Midbrain (tissue), 1 donor: ENCODE measurements around the gene MZT2A.
"Not testable (repeated sequence)": the region's sequence is repeated elsewhere in the genome, so short reads cannot be mapped to it uniquely, and the experiment has no call there.

Experiments used
- DNase-seq: peaks from one replicate; lab custom pipeline; 2025; lab: John Stamatoyannopoulos, UW

Gene MZT2A, protein sequence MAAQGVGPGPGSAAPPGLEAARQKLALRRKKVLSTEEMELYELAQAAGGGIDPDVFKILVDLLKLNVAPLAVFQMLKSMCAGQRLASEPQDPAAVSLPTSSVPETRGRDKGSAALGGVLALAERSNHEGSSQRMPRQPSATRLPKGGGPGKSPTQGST

DNA sequence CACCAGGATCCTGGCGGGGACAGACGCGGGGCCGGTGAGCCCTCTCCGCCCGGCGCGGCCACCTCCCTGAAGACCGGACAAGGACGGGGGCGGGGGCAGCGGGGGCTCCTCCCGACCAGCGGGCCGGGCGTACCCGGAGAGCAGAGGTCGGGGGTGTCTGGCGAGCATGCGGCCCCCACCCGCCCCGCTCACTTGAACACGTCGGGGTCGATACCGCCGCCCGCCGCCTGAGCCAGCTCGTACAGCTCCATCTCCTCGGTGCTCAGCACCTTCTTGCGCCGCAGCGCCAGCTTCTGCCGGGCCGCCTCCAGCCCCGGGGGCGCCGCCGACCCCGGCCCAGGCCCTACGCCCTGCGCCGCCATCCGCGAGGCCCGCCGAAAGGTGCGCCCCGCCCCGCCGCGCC, at the start of gene MZT2A:
MZT2A (minus strand) TSS at position 383 of the 403 bp plus-strand sequence; CDS start at position 362, 21 bp downstream.
- not testable (repeated sequence) for DNase-seq

DNA sequence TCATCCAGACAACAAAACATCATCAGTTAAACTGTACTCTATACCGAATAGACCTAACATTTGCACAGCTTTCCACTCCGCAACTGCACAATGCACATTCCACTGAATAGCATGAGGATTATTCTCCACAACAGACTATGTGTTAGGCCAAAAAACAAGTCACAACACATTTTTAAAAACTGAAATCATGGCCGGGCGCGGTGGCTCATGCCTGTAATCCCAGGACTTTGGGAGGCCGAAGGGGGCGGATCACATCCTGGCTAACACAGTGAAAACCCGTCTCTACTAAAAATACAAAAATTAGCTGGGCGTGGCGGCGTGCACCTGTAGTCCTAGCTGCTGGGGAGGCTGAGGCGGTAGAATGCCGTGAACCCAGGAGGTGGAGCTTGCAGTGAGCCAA, 46.7 kb upstream of the MZT2A start:
- not testable (repeated sequence) for DNase-seq

DNA sequence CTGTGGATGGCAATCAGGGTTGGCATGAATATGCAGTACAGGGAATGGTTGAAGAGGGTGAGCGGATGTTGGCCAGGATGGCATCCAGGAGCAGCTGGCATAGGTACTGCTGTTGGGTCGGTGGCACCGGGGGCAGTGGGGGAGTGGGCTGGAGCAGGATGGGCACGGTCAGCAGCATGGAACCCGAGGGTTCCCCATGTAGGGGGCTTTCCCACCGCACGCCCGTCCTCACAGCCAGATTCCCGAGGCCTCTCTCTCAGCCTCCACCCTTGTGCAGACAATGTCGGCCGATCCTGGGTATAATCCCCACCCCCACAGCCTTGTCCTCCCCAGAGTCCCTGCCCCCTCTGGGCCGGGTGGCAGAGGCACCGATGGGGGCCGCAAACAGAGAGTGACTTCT, 44.6 kb upstream of the MZT2A start:
- not testable (repeated sequence) for DNase-seq

DNA sequence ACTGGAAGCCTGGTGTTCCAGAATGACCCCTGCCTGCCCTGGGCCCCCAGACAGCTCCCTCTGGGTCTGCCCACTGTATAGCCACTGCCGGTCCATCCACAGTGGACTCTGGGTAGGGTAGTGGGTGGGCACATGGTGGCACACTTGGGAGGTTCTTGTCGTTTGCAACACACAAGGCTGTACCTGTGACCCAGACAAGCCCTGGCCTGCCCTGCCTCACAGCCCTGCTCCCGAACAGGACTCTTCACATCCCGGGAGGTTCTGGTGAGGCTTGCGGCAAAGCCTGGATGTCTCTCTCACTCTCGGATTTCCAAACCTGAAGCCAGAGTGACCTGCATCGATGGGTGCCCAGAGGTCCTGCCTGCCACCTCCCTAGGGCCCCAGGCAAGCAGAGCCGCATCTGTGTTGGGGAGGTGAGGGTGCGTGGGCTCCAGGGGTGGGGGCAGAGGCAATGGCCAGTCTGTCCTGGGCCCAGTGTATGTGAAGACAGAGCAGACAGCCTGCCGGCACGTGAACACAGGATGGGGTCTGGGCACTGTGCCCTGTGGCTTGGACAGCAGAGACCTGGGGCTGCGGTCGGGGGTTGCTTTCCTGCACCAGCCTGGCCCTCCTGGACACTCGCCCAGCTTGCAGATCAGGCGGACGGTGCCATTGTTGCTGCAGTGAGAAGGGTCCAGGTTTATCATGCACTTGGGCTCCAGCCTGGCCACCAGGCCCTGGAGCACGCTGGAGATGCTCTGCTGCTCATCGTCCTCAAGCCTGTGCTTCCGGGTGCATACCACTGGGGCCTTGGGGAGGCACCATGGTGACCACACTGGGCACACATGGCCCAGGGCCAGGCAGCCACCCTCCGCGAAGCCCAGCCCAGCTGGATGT, 44.0 kb upstream of the MZT2A start:
- DNase-seq: not testable (repeated sequence)

DNA sequence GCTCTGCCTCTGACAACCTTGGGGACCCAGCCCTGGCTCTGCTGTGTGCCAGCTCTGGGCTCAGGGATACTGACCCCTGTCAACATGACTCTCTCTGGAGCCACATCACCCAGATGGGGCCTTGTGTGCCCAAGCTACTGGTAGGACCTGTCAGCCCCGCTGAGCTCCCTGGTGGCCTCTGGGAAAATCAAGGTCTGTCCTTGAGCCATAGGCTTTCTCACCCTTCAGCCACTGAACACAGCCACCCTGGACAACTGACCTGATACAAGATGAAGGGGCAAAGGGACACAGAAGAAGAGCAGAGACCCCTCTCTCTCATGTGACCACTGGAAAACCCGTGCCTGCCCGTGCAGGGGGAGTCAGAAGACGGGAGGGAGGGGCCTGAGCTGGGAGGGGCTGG, 43.3 kb upstream of the MZT2A start:
- no peak for DNase-seq

DNA sequence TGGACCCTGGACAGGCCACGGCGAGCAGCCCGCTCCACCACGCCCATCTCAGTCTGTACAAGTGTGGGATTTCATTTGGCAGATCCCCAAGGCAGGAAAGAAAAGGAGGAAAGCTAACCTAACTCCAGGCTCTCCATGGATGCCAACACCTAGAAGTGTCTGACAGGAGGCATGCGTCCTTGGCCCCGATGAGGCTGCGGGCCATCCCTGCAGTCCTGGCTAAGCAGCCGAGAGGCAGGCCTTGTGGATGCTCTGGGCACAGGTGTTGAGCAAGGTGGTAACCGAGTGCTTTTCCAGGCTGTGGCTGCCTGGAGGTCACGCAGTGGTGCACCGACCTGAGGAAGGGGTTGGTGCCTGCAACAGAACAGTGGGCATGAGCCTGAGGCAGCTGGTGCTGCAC, 42.8 kb upstream of the MZT2A start:
- DNase-seq: not testable (repeated sequence)

DNA sequence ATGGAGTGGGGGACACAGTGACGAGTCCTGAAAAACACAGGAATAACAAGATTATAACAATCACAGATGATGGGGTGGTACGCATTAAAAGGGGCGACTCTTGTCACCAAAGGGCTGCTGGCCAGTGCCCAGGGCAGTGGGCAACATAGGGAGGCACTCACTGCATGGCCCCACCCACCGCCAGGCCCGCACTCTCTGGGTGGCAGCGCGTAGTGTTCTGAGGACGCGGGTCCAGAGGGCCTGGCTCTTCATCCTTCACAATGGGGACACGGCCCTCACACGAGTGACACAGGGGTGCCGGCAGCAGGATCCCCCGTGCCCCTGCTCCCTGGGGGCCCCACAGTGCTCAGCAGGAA, 42.1 kb upstream of the MZT2A start:
- not testable (repeated sequence) for DNase-seq

DNA sequence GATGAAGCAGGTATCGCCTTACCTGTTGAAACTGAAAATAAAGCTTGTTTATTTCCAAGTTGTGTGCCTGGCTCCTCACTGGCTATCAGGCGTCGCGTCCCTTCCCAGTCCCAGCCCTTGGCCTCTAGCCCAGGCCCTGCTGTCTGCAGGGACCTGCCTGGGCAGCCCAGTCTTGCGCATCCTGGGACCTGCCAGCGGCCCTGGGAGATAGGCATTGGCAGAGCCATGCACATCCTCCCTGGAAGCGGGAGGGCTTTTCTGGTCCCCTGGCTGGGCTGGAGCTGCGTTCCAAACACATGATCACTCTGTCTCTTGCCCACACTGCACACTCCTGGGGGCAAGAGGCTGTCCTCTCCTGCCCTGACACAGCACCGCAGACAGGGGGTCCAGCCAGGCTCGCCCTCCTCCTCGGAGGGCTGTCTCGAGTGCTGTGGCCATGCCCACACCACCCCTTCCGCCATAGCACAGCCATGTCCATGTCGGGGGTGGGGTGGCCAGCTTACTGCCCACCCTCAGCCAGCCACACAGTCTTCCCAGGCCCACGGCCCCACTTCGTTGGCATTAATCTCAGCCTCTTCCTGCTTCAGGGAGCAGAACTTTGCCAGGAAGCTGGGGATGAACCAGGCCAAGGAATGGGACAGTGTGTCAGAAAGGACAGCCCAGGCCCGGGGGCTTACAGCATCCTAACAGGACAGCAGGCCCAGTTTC, 41.6 kb upstream of the MZT2A start:
- DNase-seq: not testable (repeated sequence)

DNA sequence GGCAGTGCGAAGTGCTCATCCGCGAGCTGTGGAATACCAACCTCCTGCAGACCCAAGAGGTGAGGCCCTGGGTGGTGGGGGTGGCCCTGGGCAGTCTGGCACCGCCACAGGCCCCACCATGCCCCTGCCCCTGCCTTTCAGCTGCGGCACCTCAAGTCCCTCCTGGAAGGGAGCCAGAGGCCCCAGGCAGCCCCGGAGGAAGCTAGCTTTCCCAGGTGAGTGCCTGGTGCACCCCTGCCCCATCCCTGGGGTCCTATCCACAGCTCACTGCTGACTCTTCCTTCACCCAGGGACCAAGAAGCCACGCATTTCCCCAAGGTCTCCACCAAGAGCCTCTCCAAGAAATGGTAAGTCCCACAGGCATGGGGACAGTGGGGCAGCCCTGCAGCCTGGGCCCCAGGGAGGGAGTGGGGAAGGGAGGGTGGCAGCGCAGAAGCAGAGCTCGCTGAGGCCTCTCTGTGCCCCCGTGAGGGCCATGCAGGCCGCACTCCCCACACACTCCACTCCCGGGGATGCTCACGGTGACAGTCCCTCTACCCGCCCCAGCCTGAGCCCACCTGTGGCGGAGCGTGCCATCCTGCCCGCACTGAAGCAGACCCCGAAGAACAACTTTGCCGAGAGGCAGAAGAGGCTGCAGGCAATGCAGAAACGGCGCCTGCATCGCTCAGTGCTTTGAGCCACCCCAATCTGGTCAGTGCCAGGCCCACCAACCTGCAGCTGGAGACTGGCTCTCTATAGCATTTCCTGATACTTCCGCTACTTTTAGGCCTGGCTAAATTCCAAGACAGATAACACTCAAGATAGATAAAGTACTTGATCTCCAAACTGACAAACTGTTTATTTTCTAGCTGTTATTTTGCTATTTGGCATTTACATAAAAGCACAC, 40.8 kb upstream of the MZT2A start:
- not testable (repeated sequence) for DNase-seq

DNA sequence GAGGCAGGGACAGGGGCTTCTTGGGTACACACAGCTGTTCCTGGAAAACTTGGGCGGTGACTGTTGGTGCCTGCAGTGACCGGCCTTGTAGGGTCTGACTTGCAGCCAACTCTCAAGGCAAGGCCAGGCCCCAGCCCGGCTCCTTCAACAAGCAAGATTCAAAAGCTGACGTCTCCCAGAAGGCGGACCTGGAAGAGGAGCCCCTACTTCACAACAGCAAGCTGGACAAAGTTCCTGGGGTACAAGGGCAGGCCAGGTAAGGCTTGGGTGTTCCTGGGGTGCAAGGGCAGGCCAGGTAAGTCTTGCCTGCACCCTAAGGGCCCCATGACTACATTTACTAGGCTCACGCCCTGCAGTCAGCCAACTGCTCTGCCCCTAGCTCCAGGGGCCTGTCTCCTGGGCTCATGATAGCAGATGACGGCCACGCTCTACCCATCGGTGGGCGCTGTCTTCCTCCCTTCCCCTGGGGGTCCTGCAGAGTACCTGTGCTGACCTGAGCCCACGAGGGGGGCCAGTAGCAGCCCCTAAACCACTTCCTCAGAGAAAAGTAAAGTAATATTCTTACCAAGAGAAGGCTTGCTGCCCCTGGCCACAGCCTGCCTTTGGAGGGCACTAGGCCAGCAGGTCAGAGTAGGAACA, 39.5 kb upstream of the MZT2A start:
- DNase-seq: not testable (repeated sequence)

DNA sequence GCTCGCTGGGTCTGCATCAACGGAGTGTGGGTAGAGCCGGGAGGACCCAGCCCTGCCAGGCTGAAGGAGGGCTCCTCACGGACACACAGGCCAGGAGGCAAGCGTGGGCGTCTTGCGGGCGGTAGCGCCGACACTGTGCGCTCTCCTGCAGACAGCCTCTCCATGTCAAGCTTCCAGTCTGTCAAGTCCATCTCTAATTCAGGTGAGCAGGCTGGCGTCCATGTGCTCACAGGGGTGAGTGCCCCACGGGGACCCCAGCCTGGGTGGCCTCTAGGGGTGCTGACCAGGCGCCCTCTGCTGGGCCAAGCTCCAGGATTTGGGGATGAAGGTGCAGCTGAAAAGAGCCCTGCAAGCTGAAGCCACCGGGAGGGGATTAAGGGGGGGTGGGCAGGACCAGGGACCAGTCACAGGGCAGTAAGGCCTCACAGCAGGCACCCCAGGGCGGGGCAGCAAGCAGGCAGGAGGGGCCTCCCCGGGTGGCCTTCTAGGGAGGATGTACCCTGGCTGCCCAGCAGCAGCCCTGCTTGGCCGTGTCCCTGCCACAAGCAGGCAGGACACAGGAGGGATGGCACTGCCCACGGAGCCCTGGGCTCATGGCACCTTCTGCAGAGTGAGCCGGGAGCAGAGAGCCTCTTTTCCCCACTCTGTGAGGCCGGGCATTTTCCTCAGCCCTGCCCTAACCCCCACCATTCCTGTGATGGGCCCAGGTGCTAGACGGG, 38.6 kb upstream of the MZT2A start:
- not testable (repeated sequence) for DNase-seq

DNA sequence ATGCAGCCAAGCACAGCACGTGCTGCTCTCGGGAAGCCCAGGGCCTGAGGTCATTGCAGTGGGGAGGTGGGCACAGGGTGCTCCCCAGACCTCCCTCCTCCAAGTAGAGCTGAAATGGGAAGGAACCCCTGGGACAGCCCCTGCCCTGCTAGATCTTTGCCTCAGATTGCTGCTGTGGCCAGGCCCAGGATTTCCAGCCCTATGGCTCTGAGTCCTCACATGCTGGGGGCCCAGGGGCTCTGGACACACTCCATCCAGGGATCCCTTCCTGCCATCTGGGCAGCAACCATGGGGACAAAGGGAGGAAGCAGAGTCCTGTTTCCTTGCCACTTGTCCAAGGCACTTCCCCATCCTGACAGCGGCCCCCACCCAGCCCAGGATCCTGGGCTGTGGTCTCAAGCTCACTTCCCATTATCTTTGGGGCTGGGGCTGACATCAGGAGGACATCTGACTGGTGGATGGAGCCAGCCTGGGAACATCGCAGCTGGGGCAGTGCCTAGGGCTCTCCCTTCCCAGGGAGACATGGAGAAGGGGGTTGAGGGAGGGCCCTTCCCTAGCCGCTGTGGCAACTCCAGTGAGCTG, 37.8 kb upstream of the MZT2A start:
- DNase-seq: not testable (repeated sequence)

DNA sequence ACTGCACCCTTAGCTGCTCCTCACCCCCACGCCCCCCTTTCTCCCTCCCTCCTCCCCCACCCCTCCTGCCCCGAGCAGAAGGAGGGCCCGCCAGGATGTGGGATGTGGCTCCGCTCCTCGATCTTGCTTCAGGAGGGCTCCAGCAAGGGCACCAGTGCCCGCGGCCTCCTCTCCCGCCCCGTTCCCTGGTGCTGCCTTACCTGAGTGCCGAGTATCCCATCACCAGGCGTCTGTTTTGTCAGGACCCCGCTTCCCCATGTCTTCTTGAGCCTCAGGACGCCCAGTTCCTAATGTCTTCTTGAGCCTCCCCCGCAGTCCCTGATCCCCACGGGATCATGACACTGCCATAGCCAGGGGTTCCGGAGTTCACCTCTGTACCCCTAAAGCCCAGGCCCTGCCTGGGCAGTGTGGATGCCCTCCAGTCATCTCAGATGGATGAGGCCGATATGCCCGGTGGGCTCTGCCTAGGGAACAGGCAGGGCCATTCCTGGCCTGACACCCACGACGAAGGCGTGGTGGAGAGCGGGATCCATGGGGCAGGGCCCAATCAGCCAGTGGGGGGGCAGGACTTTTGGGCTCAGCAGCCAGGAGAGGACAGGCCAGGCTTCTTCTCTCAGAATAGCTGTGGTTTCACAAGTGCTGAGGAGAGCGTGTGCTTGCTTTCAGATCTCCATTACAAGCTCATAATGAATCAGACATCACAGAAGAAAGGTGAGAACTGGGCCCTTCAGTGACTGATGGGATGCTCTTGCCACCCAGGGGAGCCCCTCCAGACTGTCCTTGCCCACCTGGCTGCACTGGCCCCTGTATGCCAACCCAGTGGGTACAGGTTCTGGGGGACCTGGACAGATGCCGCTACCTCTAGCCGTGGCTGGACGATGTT, 37.0 kb upstream of the MZT2A start:
- not testable (repeated sequence) for DNase-seq

DNA sequence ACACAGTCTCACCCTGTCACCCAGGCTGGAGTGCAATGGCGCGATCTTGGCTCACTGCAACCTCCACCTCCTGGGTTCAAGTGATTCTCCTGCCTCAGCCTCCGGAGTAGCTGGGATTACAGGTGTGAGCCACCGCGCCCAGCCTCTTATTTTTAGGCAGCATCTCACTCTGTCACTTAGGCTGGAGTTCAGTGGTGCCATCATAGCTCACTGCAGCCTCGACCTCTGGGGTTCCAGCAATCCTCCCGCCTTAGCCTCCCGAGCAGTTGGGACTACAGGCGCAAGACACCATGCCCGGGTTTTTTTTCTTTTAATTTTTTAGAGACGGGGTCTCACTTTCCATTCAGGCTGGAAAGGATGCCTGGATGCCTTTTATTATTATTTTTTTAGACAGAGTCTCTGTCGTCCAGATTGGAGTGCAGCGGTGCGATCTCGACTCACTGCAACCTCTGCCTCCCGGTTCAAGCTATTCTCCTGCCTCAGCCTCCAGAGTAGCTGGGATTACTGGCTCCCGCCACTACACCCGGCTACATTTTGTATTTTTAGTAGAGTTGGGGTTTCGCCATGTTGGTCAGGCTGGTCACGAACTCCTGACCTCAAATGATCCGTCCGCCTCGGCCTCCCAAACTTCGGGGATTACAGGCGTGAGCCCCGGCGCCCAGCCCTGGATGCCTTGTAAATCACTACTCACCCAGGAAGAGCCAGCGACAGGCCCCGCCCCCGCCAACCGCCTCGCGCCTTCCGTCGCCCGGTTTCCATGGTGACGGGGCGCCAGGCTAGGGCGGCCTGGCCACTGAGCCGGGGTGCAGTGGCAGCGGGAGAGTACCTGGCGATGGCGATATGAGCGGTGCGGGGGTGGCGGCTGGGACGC, 35.2 kb upstream of the MZT2A start, which contains the start of gene CCDC74A:
CCDC74A (plus strand) TSS at position 758 of the 871 bp plus-strand sequence; CDS start at position 841, 83 bp downstream.
- peak; percentile 42 for DNase-seq

DNA sequence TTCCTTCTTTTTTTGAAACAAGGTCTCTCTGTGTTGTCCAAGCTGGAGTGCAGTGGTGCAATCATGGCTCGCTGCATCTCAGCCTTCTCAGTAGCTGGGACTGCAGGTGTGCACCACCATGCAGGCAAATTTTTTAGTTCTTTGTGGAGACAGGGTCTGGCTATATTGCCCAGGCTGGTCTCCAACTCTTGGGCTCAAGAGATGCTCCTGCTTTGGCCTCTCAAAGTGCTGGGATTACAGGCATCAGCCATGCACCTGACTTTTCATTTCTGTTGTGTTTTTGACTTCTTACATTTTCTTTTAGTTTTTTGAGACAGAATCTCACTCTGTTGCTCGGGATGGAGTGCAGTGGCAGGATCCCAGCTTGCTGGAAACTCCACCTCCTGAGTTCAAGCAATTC, 33.1 kb upstream of the MZT2A start:
- DNase-seq: not testable (repeated sequence)

DNA sequence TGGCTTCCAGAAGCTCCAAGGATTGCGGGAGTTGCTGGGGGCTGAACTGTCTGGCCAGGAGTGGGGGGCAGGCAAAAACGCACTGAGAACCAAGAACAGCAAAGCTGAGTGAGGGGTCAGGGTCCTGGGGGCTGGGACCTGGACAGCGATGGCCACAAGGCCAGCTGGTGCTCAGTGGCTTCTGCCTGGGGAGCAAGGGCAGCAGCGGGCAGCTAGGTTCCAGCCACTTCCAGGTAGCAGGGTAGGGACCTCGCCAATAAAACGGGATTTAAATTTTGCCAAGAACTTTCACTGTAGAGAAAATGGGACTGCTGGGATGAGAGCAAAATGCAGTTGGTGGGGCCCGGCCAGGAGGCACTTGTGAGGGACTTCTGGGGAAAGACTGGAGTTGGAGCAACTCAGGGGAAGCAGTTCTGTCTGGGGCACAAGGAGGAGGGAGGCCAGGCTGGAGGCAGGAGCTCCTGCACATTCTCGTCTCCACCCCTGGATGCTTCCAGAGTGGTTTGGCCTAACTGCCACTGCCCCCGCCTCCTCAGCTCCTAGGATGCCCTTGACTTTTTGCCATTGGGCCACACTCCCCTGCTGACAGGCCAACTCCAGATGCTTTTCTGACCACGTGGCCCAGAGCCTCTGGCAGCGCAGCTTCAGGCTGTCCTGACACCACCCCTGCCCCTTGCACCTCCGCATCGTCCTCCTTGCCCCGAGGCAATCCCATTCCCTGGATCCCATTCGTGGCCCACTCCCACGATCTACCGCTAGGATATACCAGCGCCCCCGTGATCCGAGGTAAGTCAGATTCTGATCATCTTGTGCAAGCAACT, 30.0 kb upstream of the MZT2A start:
- DNase-seq: no peak

DNA sequence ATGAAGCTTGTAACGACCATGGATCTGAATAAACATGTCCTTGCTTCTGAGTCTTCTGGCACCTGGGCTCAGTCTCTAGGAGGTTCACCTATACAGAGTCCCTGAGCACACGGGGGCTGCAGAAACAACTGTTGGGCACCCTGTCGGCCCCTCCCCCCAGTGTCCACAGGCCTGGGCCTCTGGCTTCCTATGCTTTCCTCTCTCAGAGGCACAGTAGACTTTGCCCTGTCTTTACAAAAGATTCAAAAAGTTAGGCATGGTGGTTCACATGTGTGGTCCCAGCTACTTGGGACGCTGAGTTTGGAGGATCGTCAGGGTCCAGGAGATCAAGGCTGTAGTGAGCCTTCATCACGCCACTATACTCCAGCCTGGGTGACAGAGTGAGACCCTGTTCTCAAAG, 29.3 kb upstream of the MZT2A start:
- DNase-seq: not testable (repeated sequence)
